Measurements from ENCODE around the gene ALDH1L1.

The ALDH1L1 gene

GRCh38 chr3:126180477-126181397 lies at the start of gene ALDH1L1:
Gene ALDH1L1, minus strand, starts transcription at chr3:126180586. Its CDS starts 19,607 bp downstream, at chr3:126160979.
- DNase-seq, result peak; percentile 31

GRCh38 chr3:126226374-126226773 lies 46.0 kb upstream of the ALDH1L1 start:
- DNase-seq, result no peak

GRCh38 chr3:126216416-126216815 lies 36.0 kb upstream of the ALDH1L1 start:
- DNase-seq, result no peak

- no peak for DNase-seq
Observed at GRCh38 chr3:126213379-126214028, 33.1 kb upstream of the ALDH1L1 start.

- no peak for DNase-seq
Observed at GRCh38 chr3:126212620-126213378, 32.4 kb upstream of the ALDH1L1 start.

- no peak for DNase-seq
Observed at GRCh38 chr3:126212250-126212619, 31.8 kb upstream of the ALDH1L1 start.

GRCh38 chr3:126211569-126211968 lies 31.2 kb upstream of the ALDH1L1 start:
- DNase-seq, result no peak

GRCh38 chr3:126210606-126211005 lies 30.2 kb upstream of the ALDH1L1 start:
- no peak for DNase-seq

GRCh38 chr3:126209741-126210140 lies 29.4 kb upstream of the ALDH1L1 start:
- no peak for DNase-seq

- no peak for DNase-seq
Observed at GRCh38 chr3:126208606-126209256, 28.3 kb upstream of the ALDH1L1 start.

- DNase-seq, result no peak
Observed at GRCh38 chr3:126208182-126208581, 27.8 kb upstream of the ALDH1L1 start.

- no peak for DNase-seq
Observed at GRCh38 chr3:126207166-126207565, 26.8 kb upstream of the ALDH1L1 start.

- DNase-seq, result no peak
Observed at GRCh38 chr3:126205717-126206655, 25.6 kb upstream of the ALDH1L1 start.

GRCh38 chr3:126202680-126203079 lies 22.3 kb upstream of the ALDH1L1 start:
- no peak for DNase-seq

- DNase-seq, result no peak
Observed at GRCh38 chr3:126202276-126202675, 21.9 kb upstream of the ALDH1L1 start.

- DNase-seq, result no peak
Observed at GRCh38 chr3:126201168-126201567, 20.8 kb upstream of the ALDH1L1 start.

GRCh38 chr3:126200534-126200933 lies 20.1 kb upstream of the ALDH1L1 start:
- no peak for DNase-seq

- DNase-seq, result no peak
Observed at GRCh38 chr3:126199256-126199655, 18.9 kb upstream of the ALDH1L1 start.

- no peak for DNase-seq
Observed at GRCh38 chr3:126197854-126198584, 17.6 kb upstream of the ALDH1L1 start.

GRCh38 chr3:126197343-126197742 lies 17.0 kb upstream of the ALDH1L1 start:
- DNase-seq, result no peak

- no peak for DNase-seq
Observed at GRCh38 chr3:126194713-126195305, 14.4 kb upstream of the ALDH1L1 start.

Data from NCI-H524 treated with DMSO at 0.1 percent for 48 hours (cell line).